RWPE2 (cell line): ENCODE measurements around the gene MOCOS.

Experiments
- ATAC-seq: fragments of 200-7000 bp; cut with Tn5 transposase; 3 replicates; pipeline ENCODE4 v1.9.1; 2021; ENCODE audit warnings: low read depth
- DNase-seq: peaks from one replicate; pipeline ENCODE4 v3.0.0-alpha.2; 2020; ENCODE audit warnings: low spot score
- H3K27ac ChIP-seq: fragments of 450-650 bp; 2 replicates; pipeline ENCODE4 v1.5.1; 2017; ENCODE audit warnings: mild to moderate bottlenecking; ENCODE audit not compliant: poor library complexity, severe bottlenecking
- H3K27me3 ChIP-seq: fragments of 250-450 bp; sonication (Bioruptor Pico); 2 replicates; pipeline ENCODE4 v1.5.1; 2021; ENCODE audit warnings: mild to moderate bottlenecking, moderate library complexity; ENCODE audit not compliant: insufficient read depth, poor library complexity, severe bottlenecking
- H3K36me3 ChIP-seq: fragments of 250-450 bp; sonication (Bioruptor Pico); 2 replicates; pipeline ENCODE4 v1.5.1; 2020; ENCODE audit warnings: low read depth, mild to moderate bottlenecking, moderate library complexity
- H3K4me1 ChIP-seq: fragments of 250-450 bp; sonication (Bioruptor Pico); 2 replicates; pipeline ENCODE4 v1.5.1; 2021; ENCODE audit warnings: mild to moderate bottlenecking, moderate library complexity; ENCODE audit not compliant: insufficient read depth, poor library complexity, severe bottlenecking
- H3K4me3 ChIP-seq: fragments of 250-450 bp; sonication (Bioruptor Pico); 2 replicates; pipeline ENCODE4 v1.5.1; 2021; ENCODE audit warnings: mild to moderate bottlenecking, moderate library complexity; ENCODE audit not compliant: severe bottlenecking
- H3K9me3 ChIP-seq: fragments of 250-450 bp; sonication (Bioruptor Pico); 2 replicates; pipeline ENCODE4 v1.5.1; 2021; ENCODE audit warnings: mild to moderate bottlenecking, moderate library complexity; ENCODE audit not compliant: severe bottlenecking
- TF ChIP-seq, protein P1 (sequence below): fragments of 450-650 bp; IDR thresholded peaks from one replicate; pipeline ENCODE4 v1.5.1; 2017; ENCODE audit warnings: mild to moderate bottlenecking, moderate library complexity; ENCODE audit not compliant: poor library complexity, severe bottlenecking

The MOCOS gene

DNA sequence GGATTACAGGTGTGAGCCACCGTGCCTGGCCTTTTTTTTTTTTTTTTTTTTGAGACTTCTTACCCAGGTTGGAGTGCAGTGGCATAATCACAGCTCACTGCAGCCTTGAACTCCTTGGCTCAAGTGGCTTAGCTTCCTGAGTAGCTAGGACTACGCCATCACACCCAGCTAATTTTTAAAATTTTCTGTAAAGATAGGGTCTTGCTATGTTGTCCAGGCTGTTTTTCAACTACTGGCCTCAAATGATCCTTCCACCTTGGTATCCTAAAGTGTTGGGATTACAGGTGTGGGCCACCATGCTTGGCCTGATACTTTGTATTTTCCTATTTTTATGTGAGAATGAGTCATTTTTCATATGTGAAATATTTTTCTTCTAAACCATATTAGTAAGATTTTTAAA, 43.9 kb upstream of the MOCOS start:
- H3K4me3 ChIP-seq: no peak overlapping the region
- no peaks in the 10 kb centered on the region for H3K4me1 ChIP-seq
- peaks cover 96% of the 10 kb centered on the region for H3K36me3 ChIP-seq
- ATAC-seq (no peak), DNase-seq (no peak)
- no peak overlapping the region for H3K27ac ChIP-seq
- no peaks in the 10 kb centered on the region for H3K27me3 ChIP-seq
- H3K9me3 ChIP-seq: no peaks in the 10 kb centered on the region
- TF ChIP-seq, protein P1, sequence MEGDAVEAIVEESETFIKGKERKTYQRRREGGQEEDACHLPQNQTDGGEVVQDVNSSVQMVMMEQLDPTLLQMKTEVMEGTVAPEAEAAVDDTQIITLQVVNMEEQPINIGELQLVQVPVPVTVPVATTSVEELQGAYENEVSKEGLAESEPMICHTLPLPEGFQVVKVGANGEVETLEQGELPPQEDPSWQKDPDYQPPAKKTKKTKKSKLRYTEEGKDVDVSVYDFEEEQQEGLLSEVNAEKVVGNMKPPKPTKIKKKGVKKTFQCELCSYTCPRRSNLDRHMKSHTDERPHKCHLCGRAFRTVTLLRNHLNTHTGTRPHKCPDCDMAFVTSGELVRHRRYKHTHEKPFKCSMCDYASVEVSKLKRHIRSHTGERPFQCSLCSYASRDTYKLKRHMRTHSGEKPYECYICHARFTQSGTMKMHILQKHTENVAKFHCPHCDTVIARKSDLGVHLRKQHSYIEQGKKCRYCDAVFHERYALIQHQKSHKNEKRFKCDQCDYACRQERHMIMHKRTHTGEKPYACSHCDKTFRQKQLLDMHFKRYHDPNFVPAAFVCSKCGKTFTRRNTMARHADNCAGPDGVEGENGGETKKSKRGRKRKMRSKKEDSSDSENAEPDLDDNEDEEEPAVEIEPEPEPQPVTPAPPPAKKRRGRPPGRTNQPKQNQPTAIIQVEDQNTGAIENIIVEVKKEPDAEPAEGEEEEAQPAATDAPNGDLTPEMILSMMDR: no peak

DNA sequence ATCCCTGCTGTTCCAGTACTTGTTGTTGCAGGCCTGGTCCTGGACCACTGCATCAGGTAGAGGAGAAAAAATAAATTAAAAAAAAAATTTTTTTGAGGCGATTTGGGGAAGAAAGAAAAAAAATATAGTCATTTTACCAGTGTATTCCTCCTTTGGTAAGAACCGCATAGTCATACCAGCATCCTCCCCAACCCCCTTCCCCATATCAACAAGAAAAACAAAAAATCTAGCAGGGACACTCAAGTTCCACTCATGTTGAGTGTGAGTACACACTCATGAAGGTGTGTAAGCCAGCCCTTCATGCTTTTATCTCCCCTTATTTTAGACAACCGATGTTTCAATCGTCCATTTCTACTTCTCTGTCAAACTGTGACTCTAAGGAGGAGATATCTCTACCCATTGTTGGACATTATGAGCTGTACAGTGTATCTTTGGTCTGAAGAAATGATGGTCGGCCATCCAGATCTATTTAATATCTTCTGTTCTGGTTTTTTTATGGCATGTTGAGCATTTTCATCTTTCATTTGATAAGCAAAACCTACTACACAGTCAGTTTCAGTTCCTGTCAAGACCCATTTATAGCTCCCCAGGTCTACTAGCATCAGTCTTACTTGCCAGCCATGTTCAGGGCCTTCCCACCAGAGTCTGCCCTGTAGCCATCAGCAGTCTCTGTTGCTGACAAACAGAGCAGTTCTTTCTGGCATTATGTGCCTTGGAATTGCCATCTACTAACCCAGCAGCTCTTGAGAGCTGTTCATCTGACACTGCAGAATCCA, 37.6 kb upstream of the MOCOS start:
- H3K9me3 ChIP-seq: no peaks in the 10 kb centered on the region
- H3K4me3 ChIP-seq: no peak overlapping the region
- H3K27me3 ChIP-seq: no peaks in the 10 kb centered on the region
- TF ChIP-seq, protein P1: no peak
- no peaks in the 10 kb centered on the region for H3K4me1 ChIP-seq
- DNase-seq (no peak), ATAC-seq (no peak)
- no peak overlapping the region for H3K27ac ChIP-seq
- peaks cover 79% of the 10 kb centered on the region for H3K36me3 ChIP-seq

DNA sequence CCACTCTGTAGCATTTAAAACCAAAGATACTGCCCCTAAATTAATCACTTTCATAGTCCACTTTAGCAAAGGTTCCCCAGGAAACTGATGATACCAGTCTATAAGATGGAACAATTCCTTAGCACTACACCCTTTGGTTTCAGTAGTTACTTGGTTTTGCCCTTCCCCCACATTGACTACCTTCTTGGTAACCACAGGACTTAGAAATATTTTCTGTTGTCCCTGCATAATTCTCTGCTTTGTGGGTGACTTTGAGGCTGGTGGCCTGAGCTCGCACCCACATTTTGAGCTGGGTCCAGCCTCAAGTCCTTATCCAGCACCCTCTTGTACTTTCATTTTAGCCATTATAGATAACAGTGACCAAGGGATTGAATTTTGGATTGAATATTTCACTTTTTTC, 34.5 kb upstream of the MOCOS start:
- no peaks in the 10 kb centered on the region for H3K9me3 ChIP-seq
- no peak for DNase-seq

GRCh38 chr18:36153203-36153602, 34.1 kb upstream of the MOCOS start:
- TF ChIP-seq, protein P1: no peak
- DNase-seq (no peak), ATAC-seq (no peak)
- Histone ChIP-seq H3K27me3 (no peaks in the 10 kb centered on the region), H3K4me1 (no peaks in the 10 kb centered on the region), H3K36me3 (peaks cover 74% of the 10 kb centered on the region), H3K27ac (no peak overlapping the region), H3K9me3 (no peaks in the 10 kb centered on the region), H3K4me3 (no peak overlapping the region)

More for the DNA sequence above, 34.5 kb upstream of the MOCOS start:
- no peak for ATAC-seq
- Histone ChIP-seq H3K27me3 (no peaks in the 10 kb centered on the region), H3K36me3 (peaks cover 75% of the 10 kb centered on the region), H3K27ac (no peak overlapping the region), H3K4me1 (no peaks in the 10 kb centered on the region), H3K4me3 (no peak overlapping the region)
- TF ChIP-seq, protein P1: no peak

DNA sequence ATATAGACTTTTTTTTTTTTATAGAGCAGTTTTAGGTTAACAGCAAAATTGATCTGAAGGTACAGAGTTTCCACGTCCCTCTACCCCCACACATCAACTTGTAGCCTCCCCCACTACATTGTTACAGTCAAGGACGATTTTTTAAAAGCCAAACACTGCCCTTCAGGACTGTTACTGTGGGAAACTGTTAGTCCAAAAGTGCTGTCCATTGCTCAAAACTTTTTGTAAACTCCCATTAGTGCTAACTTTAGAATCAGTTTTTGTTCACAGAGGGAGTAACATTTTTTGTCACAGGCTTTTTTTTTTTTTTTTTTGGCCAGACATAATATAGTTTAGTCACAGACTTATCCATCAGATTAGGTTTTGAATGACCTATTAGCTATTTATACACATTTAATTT, 33.5 kb upstream of the MOCOS start:
- H3K36me3 ChIP-seq: peaks cover 74% of the 10 kb centered on the region
- DNase-seq: no peak
- no peak overlapping the region for H3K4me3 ChIP-seq
- H3K4me1 ChIP-seq: no peaks in the 10 kb centered on the region
- no peak for ATAC-seq
- no peak overlapping the region for H3K27ac ChIP-seq
- no peaks in the 10 kb centered on the region for H3K27me3 ChIP-seq
- no peaks in the 10 kb centered on the region for H3K9me3 ChIP-seq
- TF ChIP-seq, protein P1: no peak
